Thoracic aorta (tissue), 2 donors: ENCODE measurements around the gene XCL2. TPM values are rescaled to one million over a fixed set of nuclear protein-coding genes. Genes with fewer than 3 reads are reported as not detected.

Source experiments
- ATAC-seq: fragments of 150-250 bp; one replicate; pipeline ENCODE4 v1.8.0; 2017; ENCODE audit warnings: low read depth; ENCODE audit not compliant: insufficient number of reproducible peaks, low FRiP score
- DNase-seq: peaks from one replicate; pipeline ENCODE4 v3.0.0-alpha.2; 2020; ENCODE audit warnings: low spot score
- H3K27ac ChIP-seq, 2 donors: fragments of 200-600 bp; sonication (generic); 1 replicate in 1 of 2; 2 replicates in 1 of 2; pipeline ENCODE4 v1.5.1; 2016; ENCODE audit warnings: mild to moderate bottlenecking in 2 of 2, moderate library complexity in 2 of 2
- H3K27me3 ChIP-seq: fragments of 200-600 bp; sonication (generic); replicated peaks from 2 replicates; pipeline ENCODE4 v1.6.0; 2016; ENCODE audit warnings: mild to moderate bottlenecking; ENCODE audit not compliant: insufficient read depth
- H3K36me3 ChIP-seq: fragments of 200-600 bp; sonication (generic); one replicate; pipeline ENCODE4 v1.5.1; 2016
- H3K4me1 ChIP-seq, 2 donors: fragments of 200-600 bp; sonication (generic); 1 replicate in 1 of 2; 2 replicates in 1 of 2; pipeline versions ENCODE4 v1.5.1 to v1.6.0; 2016; ENCODE audit warnings: low read depth in 2 of 2, mild to moderate bottlenecking in 1 of 2; ENCODE audit not compliant: control insufficient read depth in 1 of 2
- H3K4me3 ChIP-seq: fragments of 200-600 bp; sonication (generic); 2 replicates; pipeline ENCODE4 v1.5.1; 2016; ENCODE audit warnings: mild to moderate bottlenecking
- H3K9me3 ChIP-seq: fragments of 200-600 bp; sonication (generic); 2 replicates; pipeline ENCODE4 v1.5.1; 2016
- CTCF ChIP-seq: fragments of 200-600 bp; sonication (generic); IDR thresholded peaks from one replicate; pipeline ENCODE4 v1.5.1; 2019; ENCODE audit warnings: antibody characterized with exemption
- total RNA-seq, 2 donors: library from RNA; depleted of rRNA; stranded (reverse); fragments of >200 nt; gene quantifications; one replicate each; pipeline versions ENCODE4 v1.1.0 to v1.2.3, GENCODE V29; 2016

The XCL2 gene
- total RNA-seq, 2 donors from 2014 or later, result not detected

GRCh38 chr1:168567007-168567406 is 23.2 kb upstream of the XCL2 start:
- DNase-seq, result no peak
- Histone ChIP-seq H3K9me3 (no peaks in the 10 kb centered on the region), H3K36me3 (no peaks in the 10 kb centered on the region), H3K4me3 (no peak overlapping the region), H3K27me3 (no peaks in the 10 kb centered on the region), H3K27ac (no peak overlapping the region), H3K4me1 (no peaks in the 10 kb centered on the region)
- no peak for TF ChIP-seq CTCF
- ATAC-seq, result no peak

GRCh38 chr1:168565825-168566224 is 22.0 kb upstream of the XCL2 start:
- Histone ChIP-seq H3K36me3 (no peaks in the 10 kb centered on the region), H3K27ac (no peak overlapping the region), H3K9me3 (no peaks in the 10 kb centered on the region), H3K4me3 (no peak overlapping the region), H3K27me3 (no peaks in the 10 kb centered on the region), H3K4me1 (no peaks in the 10 kb centered on the region)
- no peak for TF ChIP-seq CTCF
- ATAC-seq (no peak), DNase-seq (no peak)

DNA sequence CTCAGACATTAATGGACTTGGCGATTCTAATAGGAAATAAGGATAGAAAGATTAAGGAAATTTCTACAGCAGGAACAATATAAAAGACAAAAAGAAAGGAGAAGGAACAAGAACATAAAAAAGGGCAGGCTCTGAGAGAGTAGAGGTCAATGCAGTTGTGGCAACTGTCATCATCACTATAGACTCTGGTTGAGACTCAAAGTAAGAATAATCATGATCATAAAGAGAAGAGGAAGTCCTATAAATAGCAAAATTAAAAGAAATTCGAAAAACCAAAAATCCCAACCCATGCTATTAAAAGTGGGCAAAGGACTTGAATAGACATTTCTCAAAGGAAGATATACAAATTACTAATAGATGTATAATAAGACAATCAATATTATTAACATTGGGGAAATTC is 18.2 kb upstream of the XCL2 start:
- TF ChIP-seq CTCF, result no peak
- DNase-seq, result no peak
- no peaks in the 10 kb centered on the region for H3K9me3 ChIP-seq
- H3K4me3 ChIP-seq, result no peak overlapping the region
- H3K27me3 ChIP-seq, result no peaks in the 10 kb centered on the region
- no peaks in the 10 kb centered on the region for H3K4me1 ChIP-seq
- no peak overlapping the region for H3K27ac ChIP-seq
- ATAC-seq, result no peak
- H3K36me3 ChIP-seq, result no peaks in the 10 kb centered on the region

DNA sequence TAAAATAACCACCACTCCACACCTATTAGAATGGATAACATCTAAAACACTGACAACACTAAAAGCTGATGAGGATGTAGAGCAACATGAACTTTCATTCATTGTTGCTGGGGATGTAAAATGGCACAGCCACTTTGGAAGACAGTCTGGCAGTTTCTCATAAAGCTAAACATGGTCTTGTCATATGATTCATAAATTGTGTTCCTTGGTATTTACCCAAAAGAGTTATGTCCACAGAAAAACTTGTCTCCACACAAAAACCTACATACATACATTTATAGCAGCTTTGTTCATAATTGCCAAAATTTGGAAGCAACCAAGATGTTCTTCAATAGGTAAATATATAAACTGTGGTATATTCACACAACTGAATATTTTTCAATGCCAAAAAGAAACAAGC is 16.6 kb upstream of the XCL2 start:
- Histone ChIP-seq H3K9me3 (no peaks in the 10 kb centered on the region), H3K4me1 (no peaks in the 10 kb centered on the region), H3K36me3 (no peaks in the 10 kb centered on the region), H3K4me3 (no peak overlapping the region), H3K27me3 (no peaks in the 10 kb centered on the region), H3K27ac (no peak overlapping the region)
- ATAC-seq (no peak), DNase-seq (no peak)
- no peak for TF ChIP-seq CTCF

DNA sequence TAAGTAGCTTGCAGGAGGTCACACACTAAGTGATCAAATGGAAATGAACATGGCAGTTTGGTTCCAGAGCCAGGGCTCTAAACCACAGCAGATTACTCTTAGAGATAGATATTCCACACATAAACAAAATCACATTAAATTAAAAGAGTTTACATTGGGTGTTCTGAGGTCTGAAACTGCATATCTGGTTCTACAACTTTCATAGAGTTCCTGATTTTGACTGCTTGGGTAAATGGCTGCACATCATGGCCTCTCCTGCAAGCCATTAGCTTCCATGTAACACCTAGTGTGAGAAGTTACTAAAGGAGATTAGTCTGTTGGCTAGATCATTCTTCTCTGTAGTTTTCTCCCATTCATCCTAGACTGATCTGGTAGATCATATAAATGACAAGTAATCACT is 12.8 kb upstream of the XCL2 start:
- H3K27me3 ChIP-seq, result no peaks in the 10 kb centered on the region
- no peaks in the 10 kb centered on the region for H3K9me3 ChIP-seq
- H3K4me1 ChIP-seq, result no peaks in the 10 kb centered on the region
- ATAC-seq, result no peak
- no peak overlapping the region for H3K27ac ChIP-seq
- DNase-seq, result no peak
- H3K4me3 ChIP-seq, result no peak overlapping the region
- TF ChIP-seq CTCF, result no peak
- no peaks in the 10 kb centered on the region for H3K36me3 ChIP-seq
